Heart right ventricle (tissue), 16 donors: ENCODE results near the gene KRTAP5-2. TPM values are rescaled to one million over a fixed set of nuclear protein-coding genes. Genes with fewer than 3 reads are reported as not detected.
"Not testable (repeated sequence)": the region's sequence is repeated elsewhere in the genome, so short reads cannot be mapped to it uniquely, and the experiment has no call there.

Experiments
- ATAC-seq, 8 donors: fragments of 200-7000 bp; cut with Tn5 transposase; one replicate each; pipeline ENCODE4 v1.9.1; 2020; ENCODE audit warnings: mild to moderate bottlenecking in 8 of 8, moderate library complexity in 8 of 8, moderate number of reproducible peaks in 1 of 8
- DNase-seq, 2 donors: peaks; one replicate each; pipeline ENCODE4 v3.0.0-alpha.2; 2020
- H3K27ac ChIP-seq, 10 donors: fragments of 200-600 bp; sonication (generic) in 2 of 10; one replicate each; pipeline versions ENCODE4 v1.5.0 to v1.8.0; 2020 to 2022; ENCODE audit warnings: mild to moderate bottlenecking in 3 of 10
- H3K27me3 ChIP-seq, 7 donors: fragments of 200-600 bp; one replicate each; pipeline ENCODE4 v1.8.0; 2021 to 2022; ENCODE audit warnings: mild to moderate bottlenecking in 2 of 7
- H3K36me3 ChIP-seq, 9 donors: fragments of 200-600 bp; sonication (generic) in 1 of 9; one replicate each; pipeline versions ENCODE4 v1.5.0 to v1.8.0; 2020 to 2022; ENCODE audit warnings: mild to moderate bottlenecking in 2 of 9
- H3K4me1 ChIP-seq, 9 donors: fragments of 200-600 bp; sonication (generic) in 1 of 9; one replicate each; pipeline versions ENCODE4 v1.5.0 to v1.8.0; 2020 to 2022; ENCODE audit warnings: mild to moderate bottlenecking in 4 of 9
- H3K4me3 ChIP-seq, 10 donors: fragments of 200-600 bp; sonication (generic) in 2 of 10; one replicate each; pipeline versions ENCODE4 v1.5.0 to v1.8.0; 2020 to 2022; ENCODE audit warnings: mild to moderate bottlenecking in 7 of 10, moderate library complexity in 2 of 10
- H3K9me3 ChIP-seq, 11 donors: fragments of 200-600 bp in 10 of 11; sonication (generic) in 2 of 11; one replicate each; pipeline versions ENCODE4 v1.5.0 to v1.8.0; 2013 to 2022; ENCODE audit warnings: mild to moderate bottlenecking in 2 of 11, control low read depth in 1 of 11, moderate library complexity in 1 of 11
- WGBS, 2 donors: extraction: QIAGEN DNeasy Blood & Tissue Kit; methylation state at CpG; one replicate each; pipeline ENCODE4 v1.1.7; 2013; ENCODE audit warnings: inconsistent platforms in 1 of 2; 5-methylcytosine and 5-hydroxymethylcytosine counted together
- intact Hi-C, 10 donors: fragments of 100-400 bp; cut with DNase I; formaldehyde crosslinking; loops; one replicate each; pipeline versions ENCODE4 v1.11.1 to v1.14.2; 2022
- polyA plus RNA-seq, 2 donors: library from polyadenylated mRNA; stranded (reverse); fragments of 200-250 nt; gene quantifications; one replicate each; pipeline ENCODE4 v1.2.3, GENCODE V29; 2013
- total RNA-seq, 10 donors: library from RNA; stranded (reverse); fragmentation: NEBNext Ultra II Directional in 3 of 10; extraction: Animal tissue kit (Norgen Biotek cat#: 25700) in 3 of 10; gene quantifications; one replicate each; pipeline versions ENCODE4 v1.2.1 to v1.2.4, GENCODE V29; 2021 to 2023
- TF ChIP-seq, protein P1 (sequence below), 9 donors: fragments of 200-600 bp; sonication (generic) in 2 of 9; IDR thresholded peaks; one replicate each; pipeline versions ENCODE4 v1.5.0 to v1.8.0; 2021 to 2022; ENCODE audit warnings: antibody characterized with exemption in 9 of 9, mild to moderate bottlenecking in 5 of 9, moderate library complexity in 1 of 9
- donor health status: Arrhythmogenic right ventricular cardiomyopathy.
- donor health status: ischemic (EF 13 %, LVEDD 7.1; RV severe dilation, severe dysfunction).
- donor health status: healthy with polysubstance abuse.
- donor health status: DM: no; HTN: yes; CAD: no.
- donor health status: DM: no; HTN: no; CAD: no.
- donor health status: ischemic (EF 25% LVEDD 6.9; RV normal size, moderate dysfunction).
- donor health status: ischemic (EF 25% LVEDD 5.7; RV mildly dilated, moderate dysfunction).
- donor health status: healthy.
- donor health status: DM: yes; HTN: yes; CAD: no.
- donor health status: Ischemic cardiomyopathy.
- donor health status: ischemic (EF 35%, LVEDD 5.7; RV mildly dilated, moderate dysfunction).
- donor health status: nonischemic (EF 11% LVEDD 7.7; RV severe dilation, severe dysfunction).
- donor health status: DM: yes; HTN: yes; CAD: no.
- donor health status: PGD.
- donor health status: ischemic (EF 29% LVEDD 5.4; RV normal size, mild dysfunction).
- donor health status: nonischemic (EF 23%, LVEDD 6.1; RV moderate dilation, normal function).

The KRTAP5-2 gene
- total and polyA plus RNA-seq, 12 donors: 0.04 TPM; not detected in 11

DNA sequence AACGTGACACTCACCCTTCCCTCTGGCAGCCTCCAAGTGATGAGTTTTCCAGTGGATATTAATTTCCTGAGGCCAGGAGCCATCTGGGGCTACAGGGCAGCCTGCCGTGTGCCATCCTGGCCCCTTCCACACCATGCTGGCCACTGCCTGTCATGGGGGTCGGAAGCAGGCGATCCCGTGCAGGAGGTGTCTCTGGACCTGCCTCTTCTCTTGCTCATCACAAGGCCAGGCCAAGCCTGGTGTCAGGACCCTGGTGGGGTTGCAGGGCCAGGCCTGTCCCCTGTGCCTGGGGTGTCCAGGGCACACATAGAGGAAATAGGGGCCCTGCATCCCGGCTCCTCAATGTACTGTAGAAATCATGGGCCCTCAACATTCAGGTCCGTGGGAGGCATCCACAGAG is 6.6 kb upstream of the KRTAP5-2 start:
- H3K27me3 ChIP-seq: peaks cover 0 to 56% (median 10%) of the 10 kb centered on the region in 7 donors
- ATAC-seq (peak in 1 of 8 donors; percentile 26), DNase-seq (no peak)
- peaks cover 0 to 12% (median 6%) of the 10 kb centered on the region in 9 donors for H3K4me1 ChIP-seq
- H3K9me3 ChIP-seq: no peaks in the 10 kb centered on the region
- no peak overlapping the region for H3K4me3 ChIP-seq
- TF ChIP-seq, protein P1, sequence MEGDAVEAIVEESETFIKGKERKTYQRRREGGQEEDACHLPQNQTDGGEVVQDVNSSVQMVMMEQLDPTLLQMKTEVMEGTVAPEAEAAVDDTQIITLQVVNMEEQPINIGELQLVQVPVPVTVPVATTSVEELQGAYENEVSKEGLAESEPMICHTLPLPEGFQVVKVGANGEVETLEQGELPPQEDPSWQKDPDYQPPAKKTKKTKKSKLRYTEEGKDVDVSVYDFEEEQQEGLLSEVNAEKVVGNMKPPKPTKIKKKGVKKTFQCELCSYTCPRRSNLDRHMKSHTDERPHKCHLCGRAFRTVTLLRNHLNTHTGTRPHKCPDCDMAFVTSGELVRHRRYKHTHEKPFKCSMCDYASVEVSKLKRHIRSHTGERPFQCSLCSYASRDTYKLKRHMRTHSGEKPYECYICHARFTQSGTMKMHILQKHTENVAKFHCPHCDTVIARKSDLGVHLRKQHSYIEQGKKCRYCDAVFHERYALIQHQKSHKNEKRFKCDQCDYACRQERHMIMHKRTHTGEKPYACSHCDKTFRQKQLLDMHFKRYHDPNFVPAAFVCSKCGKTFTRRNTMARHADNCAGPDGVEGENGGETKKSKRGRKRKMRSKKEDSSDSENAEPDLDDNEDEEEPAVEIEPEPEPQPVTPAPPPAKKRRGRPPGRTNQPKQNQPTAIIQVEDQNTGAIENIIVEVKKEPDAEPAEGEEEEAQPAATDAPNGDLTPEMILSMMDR (IDR thresholded peaks at IDR 0.05): no peak
- WGBS, 2 donors: 80 to 83% methylated on average over 7 of the region's 7 CpGs
- intact Hi-C loops: loop anchor here in 1 of 10 donors (5.0 kb wide), 1 partner anchor 858 kb away; no protein-coding TSS in a partner anchor
- no peaks in the 10 kb centered on the region for H3K36me3 ChIP-seq
- no peak overlapping the region for H3K27ac ChIP-seq

DNA sequence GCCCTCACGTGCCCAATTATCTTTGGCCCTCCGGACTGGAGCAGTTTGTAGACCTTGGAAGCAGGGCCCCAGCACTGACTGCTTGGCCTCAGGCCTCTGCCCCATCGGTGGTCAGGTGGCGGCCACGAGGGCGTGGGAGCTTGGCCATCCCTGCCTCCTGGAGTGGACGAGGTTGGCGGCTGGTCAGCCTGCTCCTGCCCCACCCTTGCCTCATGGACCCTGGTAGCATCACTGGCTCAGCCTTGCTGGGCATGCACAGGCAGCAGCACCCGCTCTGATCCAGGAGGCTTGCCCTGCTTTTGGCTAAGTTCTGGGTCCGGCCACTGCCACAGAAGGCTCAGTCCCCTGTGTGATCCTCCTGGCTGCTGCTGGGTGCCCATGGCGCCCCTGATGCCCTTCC is 6.1 kb upstream of the KRTAP5-2 start:
- intact Hi-C loops: no loop called here
- H3K27ac ChIP-seq: no peak overlapping the region
- ATAC-seq: peak in 2 of 8 donors; percentile 10 to 40
- peaks cover 0 to 12% (median 6%) of the 10 kb centered on the region in 9 donors for H3K4me1 ChIP-seq
- no peaks in the 10 kb centered on the region for H3K36me3 ChIP-seq
- H3K27me3 ChIP-seq: peaks cover 0 to 54% (median 10%) of the 10 kb centered on the region in 7 donors
- WGBS, 2 donors: 91 to 94% methylated on average over 11 of the region's 11 CpGs
- TF ChIP-seq, protein P1 (IDR thresholded peaks at IDR 0.05): no peak
- no peak for DNase-seq
- no peaks in the 10 kb centered on the region for H3K9me3 ChIP-seq
- no peak overlapping the region for H3K4me3 ChIP-seq

DNA sequence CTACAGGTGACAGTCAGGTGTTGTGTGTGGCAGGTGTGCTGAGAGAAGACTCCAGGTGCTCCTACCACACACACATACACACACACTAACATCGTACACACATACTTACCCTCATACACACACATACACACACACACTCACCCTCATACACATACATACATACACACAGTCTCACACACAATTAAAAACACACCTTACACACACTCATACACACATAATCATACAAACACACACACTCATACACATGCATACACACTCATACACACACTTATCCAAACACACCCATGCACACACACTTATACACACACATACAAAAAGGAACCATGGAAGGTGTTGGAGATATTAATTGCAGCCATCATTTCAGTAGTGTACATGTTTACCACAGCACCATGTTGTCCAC is 5.5 kb upstream of the KRTAP5-2 start:
- WGBS, 2 donors: 69 to 92% methylated on average over 1 of the region's 1 CpG
- H3K36me3 ChIP-seq: no peaks in the 10 kb centered on the region
- DNase-seq: no peak
- H3K9me3 ChIP-seq: no peaks in the 10 kb centered on the region
- no peak overlapping the region for H3K27ac ChIP-seq
- H3K27me3 ChIP-seq: peaks cover 0 to 49% (median 10%) of the 10 kb centered on the region in 7 donors
- ATAC-seq: no peak
- TF ChIP-seq, protein P1 (IDR thresholded peaks at IDR 0.05): no peak
- no peak overlapping the region for H3K4me3 ChIP-seq
- peaks cover 0 to 6% (median 4%) of the 10 kb centered on the region in 9 donors for H3K4me1 ChIP-seq
- intact Hi-C loops: no loop called here

DNA sequence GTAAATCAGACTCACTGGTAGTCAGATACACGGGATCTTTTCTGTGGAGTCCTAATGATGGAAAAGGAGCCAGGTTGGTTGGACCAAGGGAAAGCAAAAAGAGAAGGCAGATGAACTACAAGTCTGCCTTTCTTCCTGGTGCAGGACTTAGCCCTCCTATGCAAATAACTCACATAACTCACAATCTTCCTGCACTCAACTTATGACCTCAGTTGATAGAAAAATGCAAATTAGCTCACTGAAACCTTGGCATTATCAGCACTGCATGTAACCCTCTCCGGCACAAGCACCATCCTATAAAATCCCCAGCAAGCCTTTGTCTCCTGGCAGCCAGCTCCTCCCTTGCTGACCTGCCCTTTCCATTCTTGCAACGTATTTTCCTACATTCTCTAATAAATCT is 3.6 kb upstream of the KRTAP5-2 start:
- H3K36me3 ChIP-seq, DNase-seq, H3K27ac ChIP-seq, ATAC-seq, H3K9me3 ChIP-seq, intact Hi-C loops, H3K4me1 ChIP-seq, H3K4me3 ChIP-seq: not testable (repeated sequence)
- H3K27me3 ChIP-seq: peaks cover 0 to 44% (median 10%) of the 10 kb centered on the region in 7 donors
- 68 to 71% methylated on average over 3 of the region's 3 CpGs for WGBS, 2 donors

DNA sequence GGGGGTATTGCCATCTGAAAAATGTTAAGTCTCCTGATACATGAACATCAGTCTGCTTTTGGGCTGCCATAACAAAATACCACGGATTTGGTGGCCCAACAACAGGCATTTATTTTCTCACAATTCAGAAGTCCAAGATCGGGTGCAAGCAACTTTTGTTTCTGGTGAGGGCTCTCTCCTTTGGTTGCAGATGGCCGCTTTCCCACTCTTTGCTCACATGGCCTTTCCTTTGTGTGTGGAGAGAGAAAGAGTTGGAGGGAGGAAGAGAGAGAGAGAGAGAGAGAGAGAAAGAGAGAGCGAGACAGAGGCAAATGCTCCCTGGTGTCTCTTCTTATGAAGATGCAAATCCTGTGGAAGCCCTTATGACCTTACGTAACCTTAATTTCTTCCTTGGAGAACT is 2.5 kb upstream of the KRTAP5-2 start:
- Histone ChIP-seq H3K36me3 (no peaks in the 10 kb centered on the region), H3K27ac (no peak overlapping the region), H3K9me3 (no peaks in the 10 kb centered on the region), H3K27me3 (peaks cover 0 to 35% (median 11%) of the 10 kb centered on the region in 7 donors), H3K4me3 (no peak overlapping the region), H3K4me1 (peaks cover 0 to 13% (median 0%) of the 10 kb centered on the region in 9 donors)
- WGBS, 2 donors: 71 to 80% methylated on average over 5 of the region's 5 CpGs
- TF ChIP-seq, protein P1 (IDR thresholded peaks at IDR 0.05): no peak
- intact Hi-C loops: no loop called here
- ATAC-seq (no peak), DNase-seq (no peak)
